Measurements from ENCODE around the gene OBSCN.

OBSCN gene

GRCh38 chr1:228332797-228333738, 125.2 kb downstream of the OBSCN start:
- DNase-seq (ENCODE audit: low read depth) = no peak
- H3K4me3 ChIP-seq (ENCODE audit: low read length) = no peak overlapping the region
- TF ChIP-seq CTCF (IDR thresholded peaks at IDR 0.05; ENCODE audit: insufficient read depth, low read depth, low read length, missing control alignments) = no peak

GRCh38 chr1:228333739-228334115, 125.9 kb downstream of the OBSCN start:
- no peak for TF ChIP-seq CTCF (IDR thresholded peaks at IDR 0.05; ENCODE audit: insufficient read depth, low read depth, low read length, missing control alignments)
- no peak overlapping the region for H3K4me3 ChIP-seq (ENCODE audit: low read length)

GRCh38 chr1:228334226-228334935, 126.5 kb downstream of the OBSCN start:
- no peak overlapping the region for H3K4me3 ChIP-seq (ENCODE audit: low read length)
- DNase-seq (ENCODE audit: low read depth) = no peak
- no peak for TF ChIP-seq CTCF (IDR thresholded peaks at IDR 0.05; ENCODE audit: insufficient read depth, low read depth, low read length, missing control alignments)

More at GRCh38 chr1:228333739-228334115, 125.9 kb downstream of the OBSCN start:
- DNase-seq (ENCODE audit: low read depth) = no peak

- H3K4me3 ChIP-seq (ENCODE audit: low read length) = no peak overlapping the region
- no peak for DNase-seq (ENCODE audit: low read depth)
- no peak for TF ChIP-seq CTCF (IDR thresholded peaks at IDR 0.05; ENCODE audit: insufficient read depth, low read depth, low read length, missing control alignments)
Measured at GRCh38 chr1:228334954-228335353, 127.1 kb downstream of the OBSCN start.

- no peak overlapping the region for H3K4me3 ChIP-seq (ENCODE audit: low read length)
- no peak for TF ChIP-seq CTCF (IDR thresholded peaks at IDR 0.05; ENCODE audit: insufficient read depth, low read depth, low read length, missing control alignments)
- no peak for DNase-seq (ENCODE audit: low read depth)
Measured at GRCh38 chr1:228335406-228336307, 127.8 kb downstream of the OBSCN start.

GRCh38 chr1:228336308-228337030, 128.6 kb downstream of the OBSCN start:
- no peak for DNase-seq (ENCODE audit: low read depth)
- TF ChIP-seq CTCF (IDR thresholded peaks at IDR 0.05; ENCODE audit: insufficient read depth, low read depth, low read length, missing control alignments) = no peak
- H3K4me3 ChIP-seq (ENCODE audit: low read length) = no peak overlapping the region
